ENCODE data around the gene GUK1. TPM values are rescaled to one million over a fixed set of nuclear protein-coding genes. Genes with fewer than 3 reads are reported as not detected.

Gene GUK1
- total and polyA plus RNA-seq, 11 donors: 142 to 358 (median 176) TPM

- Histone ChIP-seq H3K9me3 (peaks cover 0 to 16% (median 7%) of the 10 kb centered on the region in 12 donors), H3K4me3 (no peak overlapping the region), H3K27me3 (no peaks in the 10 kb centered on the region), H3K4me1 (peaks cover 0 to 57% (median 29%) of the 10 kb centered on the region in 12 donors), H3K36me3 (peaks cover 0 to 75% (median 45%) of the 10 kb centered on the region in 9 donors), H3K27ac (no peak overlapping the region)
- no peak for TF ChIP-seq CTCF (IDR thresholded peaks at IDR 0.05)
- TF ChIP-seq POLR2A (IDR thresholded peaks at IDR 0.05): no peak
- ATAC-seq: no peak
- intact Hi-C loops (cut with DNase I): no loop called here
- 92 to 95% (median 95%) methylated on average over 5 to 8 of the region's 8 CpGs for WGBS, 4 donors
- DNase-seq: peak in 1 of 5 donors; percentile 13
Observed at GRCh38 chr1:228095938-228096337, 44.1 kb upstream of the GUK1 start.

DNA sequence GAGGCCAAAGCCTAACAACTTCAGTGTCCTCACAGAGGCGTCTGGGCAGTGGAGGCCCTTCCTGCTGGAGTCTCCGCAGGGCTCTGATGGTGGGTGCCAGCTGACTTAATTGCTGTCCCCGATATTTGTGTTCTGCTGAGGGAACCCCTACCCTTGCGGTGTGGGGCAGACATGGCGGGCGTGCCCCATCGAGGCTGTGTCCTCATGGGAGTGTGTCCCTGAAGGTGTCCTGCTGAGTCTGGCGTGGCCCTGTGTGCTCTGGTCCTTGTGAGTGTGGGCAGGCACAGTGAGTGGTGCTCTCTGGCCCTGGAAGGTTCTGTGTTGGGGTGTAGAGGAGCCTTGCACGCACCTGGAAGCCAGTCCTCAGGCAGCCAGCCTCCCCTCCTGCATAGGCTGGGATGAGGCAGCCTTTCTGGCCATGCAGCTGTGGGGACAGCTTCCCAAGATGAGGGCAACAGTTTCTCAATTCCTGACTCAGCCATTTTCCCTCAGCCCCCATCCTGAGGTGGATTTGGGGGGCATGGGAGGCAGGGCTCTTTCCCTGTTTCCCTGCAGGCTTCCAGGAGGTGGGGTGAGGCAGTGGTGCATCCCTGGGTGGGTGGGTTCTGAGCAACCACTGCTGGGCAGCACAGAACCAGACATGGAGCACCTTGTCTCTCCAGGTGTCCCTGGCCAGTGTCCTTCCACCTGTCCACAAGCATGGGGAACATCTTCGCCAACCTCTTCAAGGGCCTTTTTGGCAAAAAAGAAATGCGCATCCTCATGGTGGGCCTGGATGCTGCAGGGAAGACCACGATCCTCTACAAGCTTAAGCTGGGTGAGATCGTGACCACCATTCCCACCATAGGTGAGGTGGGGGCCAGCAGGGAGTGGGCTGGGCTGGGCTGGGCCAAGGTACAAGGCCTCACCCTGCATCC is 43.4 kb upstream of the GUK1 start:
- DNase-seq (peak in 1 of 5 donors; percentile 14), ATAC-seq (no peak)
- H3K4me1 ChIP-seq: peaks cover 0 to 53% (median 23%) of the 10 kb centered on the region in 12 donors
- intact Hi-C loops (cut with DNase I): no loop called here
- 90 to 97% (median 94%) methylated on average over 5 to 13 of the region's 13 CpGs for WGBS, 4 donors
- no peaks in the 10 kb centered on the region for H3K27me3 ChIP-seq
- TF ChIP-seq POLR2A (IDR thresholded peaks at IDR 0.05) (no peak), CTCF (IDR thresholded peaks at IDR 0.05) (no peak)
- H3K27ac ChIP-seq: no peak overlapping the region
- H3K4me3 ChIP-seq: no peak overlapping the region
- peaks cover 0 to 72% (median 50%) of the 10 kb centered on the region in 9 donors for H3K36me3 ChIP-seq
- peaks cover 0 to 16% (median 7%) of the 10 kb centered on the region in 12 donors for H3K9me3 ChIP-seq

- Histone ChIP-seq H3K4me1 (peaks cover 0 to 53% (median 23%) of the 10 kb centered on the region in 12 donors), H3K27me3 (no peaks in the 10 kb centered on the region), H3K9me3 (peaks cover 0 to 16% (median 7%) of the 10 kb centered on the region in 12 donors), H3K27ac (no peak overlapping the region), H3K36me3 (peaks cover 0 to 64% (median 50%) of the 10 kb centered on the region in 9 donors), H3K4me3 (no peak overlapping the region)
- WGBS, 4 donors: 88 to 89% (median 89%) methylated on average over 26 to 34 of the region's 34 CpGs
- intact Hi-C loops (cut with DNase I): loop anchor here in 1 of 10 donors (2.0 kb wide), 1 partner anchor 13 kb away; no protein-coding TSS in a partner anchor
- ATAC-seq (no peak), DNase-seq (peak in 1 of 5 donors; percentile 18)
- TF ChIP-seq POLR2A (IDR thresholded peaks at IDR 0.05) (no peak), CTCF (IDR thresholded peaks at IDR 0.05) (no peak)
Observed at GRCh38 chr1:228097333-228098081, 42.6 kb upstream of the GUK1 start.
